H1 (cell line): ENCODE results near the gene TCF4.

Experiments
- BCL11A ChIP-seq, 2 experiments: IDR thresholded peaks; one replicate each; pipeline ENCODE4 v1.6.1; 2011; ENCODE audit warnings: low read depth in 2 of 2, low read length in 2 of 2, mild to moderate bottlenecking in 2 of 2
- BRCA1 ChIP-seq: IDR thresholded peaks from 2 replicates; pipeline ENCODE4 v1.6.1; 2012; ENCODE audit warnings: low read depth, low read length, improper control_type of control experiment
- CHD2 ChIP-seq: IDR thresholded peaks from 2 replicates; pipeline ENCODE4 v1.6.1; 2012; ENCODE audit warnings: low read length, improper control_type of control experiment
- CREB1 ChIP-seq: IDR thresholded peaks from 2 replicates; pipeline ENCODE4 v1.6.1; 2012; ENCODE audit warnings: inconsistent platforms
- KDM1A ChIP-seq: fragments of 200-600, 300-600 bp; sonication (generic); IDR thresholded peaks from 2 replicates; pipeline ENCODE4 v1.7.1; 2016; ENCODE audit warnings: mild to moderate bottlenecking, low read length, borderline replicate concordance
- PHF8 ChIP-seq: fragments of 200-600 bp; sonication (generic); conservative IDR thresholded peaks from 2 replicates; pipeline ENCODE4 v1.7.1; 2012; ENCODE audit warnings: low read depth, mild to moderate bottlenecking, inconsistent platforms, low read length, moderate library complexity
- POLR2A ChIP-seq, 2 experiments: IDR thresholded peaks; 1 replicate in 1 of 2; 2 replicates in 1 of 2; pipeline ENCODE4 v1.6.1; 2011; ENCODE audit warnings: low read depth in 2 of 2, low read length in 2 of 2, mild to moderate bottlenecking in 2 of 2; ENCODE audit errors: control extremely low read depth in 1 of 2
- POLR2AphosphoS5 ChIP-seq: IDR thresholded peaks from 2 replicates; pipeline ENCODE4 v1.6.1; 2011; ENCODE audit warnings: low read depth, low read length
- RAD21 ChIP-seq, 2 experiments: IDR thresholded peaks in 1 of 2; conservative IDR thresholded peaks in 1 of 2; 2 replicates each; pipeline ENCODE4 v1.6.1; 2011; ENCODE audit warnings: low read depth in 2 of 2, low read length in 2 of 2, improper control_type of control experiment in 1 of 2, inconsistent platforms in 1 of 2, mild to moderate bottlenecking in 1 of 2, moderate library complexity in 1 of 2
- TEAD4 ChIP-seq: IDR thresholded peaks from 2 replicates; pipeline ENCODE4 v1.6.1; 2012; ENCODE audit warnings: low read depth, low read length, inconsistent platforms, mixed read lengths
- TF ChIP-seq, protein P1 (sequence below), 3 experiments: IDR thresholded peaks; 1 replicate in 2 of 3; 2 replicates in 1 of 3; pipeline versions ENCODE4 v1.5.1 to v1.6.1; 2011; ENCODE audit warnings: low read length in 3 of 3, mild to moderate bottlenecking in 3 of 3, inconsistent platforms in 2 of 3, low read depth in 1 of 3, moderate library complexity in 1 of 3; ENCODE audit not compliant: insufficient read depth in 1 of 3; ENCODE audit errors: control extremely low read depth in 1 of 3

GRCh38 chr18:55296778-55297177 is 291.2 kb downstream of the TCF4 start:
- TF ChIP-seq, protein P1, sequence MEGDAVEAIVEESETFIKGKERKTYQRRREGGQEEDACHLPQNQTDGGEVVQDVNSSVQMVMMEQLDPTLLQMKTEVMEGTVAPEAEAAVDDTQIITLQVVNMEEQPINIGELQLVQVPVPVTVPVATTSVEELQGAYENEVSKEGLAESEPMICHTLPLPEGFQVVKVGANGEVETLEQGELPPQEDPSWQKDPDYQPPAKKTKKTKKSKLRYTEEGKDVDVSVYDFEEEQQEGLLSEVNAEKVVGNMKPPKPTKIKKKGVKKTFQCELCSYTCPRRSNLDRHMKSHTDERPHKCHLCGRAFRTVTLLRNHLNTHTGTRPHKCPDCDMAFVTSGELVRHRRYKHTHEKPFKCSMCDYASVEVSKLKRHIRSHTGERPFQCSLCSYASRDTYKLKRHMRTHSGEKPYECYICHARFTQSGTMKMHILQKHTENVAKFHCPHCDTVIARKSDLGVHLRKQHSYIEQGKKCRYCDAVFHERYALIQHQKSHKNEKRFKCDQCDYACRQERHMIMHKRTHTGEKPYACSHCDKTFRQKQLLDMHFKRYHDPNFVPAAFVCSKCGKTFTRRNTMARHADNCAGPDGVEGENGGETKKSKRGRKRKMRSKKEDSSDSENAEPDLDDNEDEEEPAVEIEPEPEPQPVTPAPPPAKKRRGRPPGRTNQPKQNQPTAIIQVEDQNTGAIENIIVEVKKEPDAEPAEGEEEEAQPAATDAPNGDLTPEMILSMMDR (IDR thresholded peaks at IDR 0.05; ENCODE audit: control extremely low read depth in 1 of 3, insufficient read depth in 1 of 3, low read depth in 1 of 3, low read length in 3 of 3), result no peak
- TF ChIP-seq POLR2A (IDR thresholded peaks at IDR 0.05; ENCODE audit: control extremely low read depth in 1 of 2, low read depth in 2 of 2, low read length in 2 of 2) (no peak), PHF8 (no peak), KDM1A (no peak), BCL11A (IDR thresholded peaks at IDR 0.05; ENCODE audit: low read depth in 2 of 2, low read length in 2 of 2) (no peak), BRCA1 (no peak), POLR2AphosphoS5 (no peak), CREB1 (no peak), RAD21 (IDR thresholded peaks at IDR 0.05 in 1 of 2, conservative IDR thresholded peaks at IDR 0.05 in 1 of 2; ENCODE audit: low read depth in 2 of 2, low read length in 2 of 2) (no peak), TEAD4 (no peak), CHD2 (no peak)
